ENCODE measurements around the gene MARCHF9. TPM values are rescaled to one million over a fixed set of nuclear protein-coding genes. Genes with fewer than 3 reads are reported as not detected.
"Not testable (repeated sequence)": the region's sequence is repeated elsewhere in the genome, so short reads cannot be mapped to it uniquely, and the experiment has no call there.

MARCHF9 gene
- total RNA-seq, 1 donor from 2014 or later: 4.7 TPM

DNA sequence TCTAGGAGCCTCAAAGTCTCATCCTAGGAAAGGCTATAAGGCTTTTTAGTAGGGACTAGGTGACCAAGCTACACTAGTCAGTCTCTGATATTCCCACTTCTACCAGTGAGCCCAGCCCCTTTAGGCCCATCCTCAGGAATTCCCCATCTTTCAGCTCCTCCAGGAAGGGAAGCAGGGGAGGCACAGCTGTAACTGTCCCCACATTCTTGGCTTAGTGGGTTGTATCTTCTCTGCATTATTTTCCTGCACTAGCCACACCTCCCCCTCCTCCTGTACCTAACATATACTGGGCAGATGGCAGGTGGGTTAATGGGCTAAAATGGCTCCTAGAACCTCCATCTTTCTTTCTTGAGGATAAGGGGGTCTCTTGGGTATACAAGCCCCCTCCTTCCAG is 12.4 kb downstream of the MARCHF9 start:
- Histone ChIP-seq H3K4me1 (ENCODE audit: control insufficient read depth in 3 of 3, insufficient read depth in 3 of 3, low read length in 3 of 3) (peaks cover 29 to 46% (median 37%) of the 10 kb centered on the region in 3 donors), H3K27me3 (ENCODE audit: control insufficient read depth in 3 of 3, insufficient read depth in 3 of 3, low read length in 3 of 3) (peaks cover 49 to 51% (median 50%) of the 10 kb centered on the region in 3 donors), H3K9ac (ENCODE audit: low read depth in 1 of 3, low read length in 3 of 3) (no peak overlapping the region)

DNA sequence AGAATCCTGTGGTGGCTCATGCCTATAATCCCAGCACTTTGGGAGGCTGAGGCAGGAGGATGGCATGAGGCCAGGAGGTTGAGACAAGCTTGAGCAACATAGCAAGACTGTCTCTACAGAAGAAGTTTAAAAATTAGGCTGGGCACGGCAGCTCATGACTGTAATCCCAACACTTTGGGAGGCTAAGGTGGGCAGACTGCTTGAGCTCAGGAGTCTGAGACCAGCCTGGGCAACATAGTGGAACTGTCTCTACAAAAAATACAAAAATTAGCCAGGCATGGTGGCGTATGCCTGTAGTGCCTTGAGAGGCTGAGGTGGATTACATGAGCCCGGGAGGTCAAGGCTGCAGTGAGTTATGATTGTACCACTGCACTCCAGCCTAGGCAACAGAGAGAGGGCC is 13.0 kb downstream of the MARCHF9 start:
- Histone ChIP-seq H3K9me3 (ENCODE audit: control insufficient read depth in 3 of 3, low read length in 3 of 3) (no peaks in the 10 kb centered on the region), H3K36me3 (ENCODE audit: control insufficient read depth in 3 of 3, insufficient read depth in 3 of 3, low read length in 3 of 3) (peaks cover 20 to 30% (median 21%) of the 10 kb centered on the region in 3 donors), H3K9ac (ENCODE audit: low read depth in 1 of 3, low read length in 3 of 3) (no peak overlapping the region), H3K4me3 (ENCODE audit: low read length in 3 of 3) (no peak overlapping the region), H3K4me1 (ENCODE audit: control insufficient read depth in 3 of 3, insufficient read depth in 3 of 3, low read length in 3 of 3) (peaks cover 31 to 51% (median 41%) of the 10 kb centered on the region in 3 donors), H3K27me3 (ENCODE audit: control insufficient read depth in 3 of 3, insufficient read depth in 3 of 3, low read length in 3 of 3) (peaks cover 44 to 49% (median 46%) of the 10 kb centered on the region in 3 donors), H3K27ac (ENCODE audit: low read depth, low read length) (no peak overlapping the region)

More for the DNA sequence above, 12.4 kb downstream of the MARCHF9 start:
- Histone ChIP-seq H3K9me3 (ENCODE audit: control insufficient read depth in 3 of 3, low read length in 3 of 3) (no peaks in the 10 kb centered on the region), H3K4me3 (ENCODE audit: low read length in 3 of 3) (no peak overlapping the region), H3K36me3 (ENCODE audit: control insufficient read depth in 3 of 3, insufficient read depth in 3 of 3, low read length in 3 of 3) (peaks cover 20 to 30% (median 21%) of the 10 kb centered on the region in 3 donors), H3K27ac (ENCODE audit: low read depth, low read length) (no peak overlapping the region)

DNA sequence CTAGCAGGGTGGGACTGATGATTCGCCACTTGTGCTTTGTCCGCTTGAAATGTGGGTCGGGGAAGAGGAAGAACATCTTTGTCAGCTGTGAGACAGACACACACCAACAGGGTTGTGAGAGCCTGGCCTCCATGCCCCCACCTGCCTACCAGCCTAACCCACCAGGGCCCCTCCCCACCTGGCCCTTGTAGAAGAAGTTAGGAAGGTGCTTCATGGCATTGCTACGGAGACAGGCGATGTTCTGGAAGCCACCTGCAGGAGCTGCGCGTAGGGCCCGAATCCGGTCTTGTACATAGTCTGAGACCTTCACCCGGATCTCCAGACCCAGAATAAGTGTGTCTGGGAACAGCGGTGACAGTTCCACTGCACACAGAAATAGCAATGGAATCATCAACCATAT is 14.7 kb downstream of the MARCHF9 start:
- Histone ChIP-seq H3K27me3 (ENCODE audit: control insufficient read depth in 3 of 3, insufficient read depth in 3 of 3, low read length in 3 of 3) (peaks cover 29 to 32% (median 29%) of the 10 kb centered on the region in 3 donors), H3K9me3 (ENCODE audit: control insufficient read depth in 3 of 3, low read length in 3 of 3) (no peaks in the 10 kb centered on the region), H3K9ac (ENCODE audit: low read depth in 1 of 3, low read length in 3 of 3) (no peak overlapping the region), H3K27ac (ENCODE audit: low read depth, low read length) (no peak overlapping the region), H3K4me3 (ENCODE audit: low read length in 3 of 3) (no peak overlapping the region), H3K36me3 (ENCODE audit: control insufficient read depth in 3 of 3, insufficient read depth in 3 of 3, low read length in 3 of 3) (peaks cover 22 to 33% (median 24%) of the 10 kb centered on the region in 3 donors), H3K4me1 (ENCODE audit: control insufficient read depth in 3 of 3, insufficient read depth in 3 of 3, low read length in 3 of 3) (peaks cover 35 to 54% (median 46%) of the 10 kb centered on the region in 3 donors)

DNA sequence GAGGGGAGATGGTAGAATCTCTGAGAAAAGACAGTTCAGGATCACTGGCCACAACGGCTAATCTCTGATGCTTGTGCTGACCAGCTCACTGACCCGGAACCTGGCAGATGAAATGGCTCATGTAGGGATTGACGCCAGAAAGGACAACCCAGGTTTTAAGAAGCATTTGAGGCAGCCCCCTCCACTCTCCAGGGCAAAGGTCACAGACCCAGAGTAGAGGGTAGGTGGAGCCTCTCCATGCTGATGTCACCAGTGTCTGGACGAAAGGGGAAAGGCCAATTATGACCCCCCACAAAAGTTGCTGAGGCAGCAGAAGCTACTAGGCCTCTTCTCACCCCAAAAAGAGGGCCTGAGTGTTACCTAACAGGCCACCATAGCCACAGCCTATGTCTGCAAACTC is 15.8 kb downstream of the MARCHF9 start:
- Histone ChIP-seq H3K4me1 (ENCODE audit: control insufficient read depth in 3 of 3, insufficient read depth in 3 of 3, low read length in 3 of 3) (peaks cover 31 to 43% (median 36%) of the 10 kb centered on the region in 3 donors), H3K4me3 (ENCODE audit: low read length in 3 of 3) (peak overlapping the region in 1 of 3 donors; percentile 6), H3K9me3 (ENCODE audit: control insufficient read depth in 3 of 3, low read length in 3 of 3) (no peaks in the 10 kb centered on the region), H3K36me3 (ENCODE audit: control insufficient read depth in 3 of 3, insufficient read depth in 3 of 3, low read length in 3 of 3) (peaks cover 22 to 36% (median 26%) of the 10 kb centered on the region in 3 donors), H3K27ac (ENCODE audit: low read depth, low read length) (no peak overlapping the region), H3K27me3 (ENCODE audit: control insufficient read depth in 3 of 3, insufficient read depth in 3 of 3, low read length in 3 of 3) (peaks cover 17 to 21% (median 18%) of the 10 kb centered on the region in 3 donors), H3K9ac (ENCODE audit: low read depth in 1 of 3, low read length in 3 of 3) (no peak overlapping the region)

DNA sequence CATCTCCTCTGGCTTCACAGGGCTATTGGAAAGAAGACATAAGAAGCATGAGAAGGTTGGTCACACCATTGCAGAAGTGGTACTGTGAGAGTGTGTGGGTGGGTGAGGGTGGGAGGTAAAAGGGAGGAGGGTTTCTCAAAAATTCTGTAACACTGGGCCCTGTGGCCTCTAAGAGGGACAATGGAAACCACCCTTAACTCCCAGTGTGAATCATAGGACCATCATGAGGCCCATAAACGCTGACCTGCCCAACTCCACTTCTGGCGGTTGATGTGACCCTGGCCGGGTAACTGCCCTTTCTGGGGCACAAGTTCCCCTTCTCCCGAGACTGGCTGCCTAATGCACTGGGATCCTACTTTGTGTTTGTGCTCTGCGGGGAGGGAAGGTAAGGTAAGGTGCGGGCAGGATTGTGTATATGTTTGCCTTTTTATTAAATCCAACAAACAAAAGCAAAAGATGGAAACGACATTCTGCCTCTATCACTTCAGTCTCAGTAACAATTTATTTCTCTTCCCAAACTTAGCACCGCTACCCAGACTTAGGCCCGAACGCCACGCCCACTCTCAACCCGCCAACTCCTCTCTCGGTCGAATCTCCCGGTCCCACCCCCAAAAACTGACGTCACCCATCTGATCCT is 16.5 kb downstream of the MARCHF9 start:
- Histone ChIP-seq H3K27ac (ENCODE audit: low read depth, low read length) (peak overlapping the region; percentile 79), H3K4me3 (ENCODE audit: low read length in 3 of 3) (peak overlapping the region; percentile 89 to 99 (median 98)), H3K4me1 (ENCODE audit: control insufficient read depth in 3 of 3, insufficient read depth in 3 of 3, low read length in 3 of 3) (peaks cover 26 to 37% (median 30%) of the 10 kb centered on the region in 3 donors), H3K36me3 (ENCODE audit: control insufficient read depth in 3 of 3, insufficient read depth in 3 of 3, low read length in 3 of 3) (peaks cover 24 to 39% (median 27%) of the 10 kb centered on the region in 3 donors), H3K9ac (ENCODE audit: low read depth in 1 of 3, low read length in 3 of 3) (peak overlapping the region; percentile 85 to 94 (median 92)), H3K27me3 (ENCODE audit: control insufficient read depth in 3 of 3, insufficient read depth in 3 of 3, low read length in 3 of 3) (peaks cover 11 to 14% (median 12%) of the 10 kb centered on the region in 3 donors), H3K9me3 (ENCODE audit: control insufficient read depth in 3 of 3, low read length in 3 of 3) (no peaks in the 10 kb centered on the region)

DNA sequence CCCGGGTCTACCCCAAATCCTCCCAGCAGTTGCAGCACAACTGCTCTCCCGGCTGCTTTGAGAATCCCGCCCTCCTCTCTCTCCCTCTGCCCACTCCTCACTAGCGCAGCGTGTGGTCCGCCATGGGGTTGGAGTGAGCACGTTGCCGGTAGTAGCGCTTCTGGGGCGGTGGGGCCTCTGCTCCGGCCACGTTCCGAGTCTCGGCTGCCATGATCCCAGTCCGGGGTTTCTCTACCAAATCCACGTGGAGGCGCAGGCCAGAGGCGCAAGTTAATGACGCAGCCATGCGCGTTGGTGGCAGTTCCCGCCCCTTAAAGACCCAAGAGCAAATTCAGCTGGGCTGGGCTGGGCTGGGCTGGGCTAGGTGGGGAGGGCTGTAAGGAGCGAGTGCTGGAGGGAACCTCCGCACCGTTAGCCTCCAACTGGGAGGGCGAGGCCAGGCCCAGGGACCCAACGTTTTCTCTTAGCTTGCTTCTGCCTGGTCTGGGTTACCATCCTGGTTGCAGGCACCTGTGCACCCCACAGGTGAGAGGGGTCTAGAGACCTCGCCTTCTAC is 17.0 kb downstream of the MARCHF9 start, which contains the start of gene METTL1:
TSS of gene METTL1 (minus strand) at position 233 of the 556 bp plus-strand sequence. CDS start at position 211, 22 bp downstream.
- Histone ChIP-seq H3K27me3 (ENCODE audit: control insufficient read depth in 3 of 3, insufficient read depth in 3 of 3, low read length in 3 of 3) (peaks cover 5 to 8% (median 6%) of the 10 kb centered on the region in 3 donors), H3K4me1 (ENCODE audit: control insufficient read depth in 3 of 3, insufficient read depth in 3 of 3, low read length in 3 of 3) (peaks cover 20 to 31% (median 24%) of the 10 kb centered on the region in 3 donors), H3K27ac (ENCODE audit: low read depth, low read length) (peak within 1 kb of the TSS; percentile 79), H3K9me3 (ENCODE audit: control insufficient read depth in 3 of 3, low read length in 3 of 3) (no peaks in the 10 kb centered on the region), H3K9ac (ENCODE audit: low read depth in 1 of 3, low read length in 3 of 3) (peak within 1 kb of the TSS; percentile 85 to 94 (median 92)), H3K4me3 (ENCODE audit: low read length in 3 of 3) (peak within 1 kb of the TSS; percentile 89 to 99 (median 98)), H3K36me3 (ENCODE audit: control insufficient read depth in 3 of 3, insufficient read depth in 3 of 3, low read length in 3 of 3) (peaks cover 25 to 39% (median 27%) of the 10 kb centered on the region in 3 donors)

DNA sequence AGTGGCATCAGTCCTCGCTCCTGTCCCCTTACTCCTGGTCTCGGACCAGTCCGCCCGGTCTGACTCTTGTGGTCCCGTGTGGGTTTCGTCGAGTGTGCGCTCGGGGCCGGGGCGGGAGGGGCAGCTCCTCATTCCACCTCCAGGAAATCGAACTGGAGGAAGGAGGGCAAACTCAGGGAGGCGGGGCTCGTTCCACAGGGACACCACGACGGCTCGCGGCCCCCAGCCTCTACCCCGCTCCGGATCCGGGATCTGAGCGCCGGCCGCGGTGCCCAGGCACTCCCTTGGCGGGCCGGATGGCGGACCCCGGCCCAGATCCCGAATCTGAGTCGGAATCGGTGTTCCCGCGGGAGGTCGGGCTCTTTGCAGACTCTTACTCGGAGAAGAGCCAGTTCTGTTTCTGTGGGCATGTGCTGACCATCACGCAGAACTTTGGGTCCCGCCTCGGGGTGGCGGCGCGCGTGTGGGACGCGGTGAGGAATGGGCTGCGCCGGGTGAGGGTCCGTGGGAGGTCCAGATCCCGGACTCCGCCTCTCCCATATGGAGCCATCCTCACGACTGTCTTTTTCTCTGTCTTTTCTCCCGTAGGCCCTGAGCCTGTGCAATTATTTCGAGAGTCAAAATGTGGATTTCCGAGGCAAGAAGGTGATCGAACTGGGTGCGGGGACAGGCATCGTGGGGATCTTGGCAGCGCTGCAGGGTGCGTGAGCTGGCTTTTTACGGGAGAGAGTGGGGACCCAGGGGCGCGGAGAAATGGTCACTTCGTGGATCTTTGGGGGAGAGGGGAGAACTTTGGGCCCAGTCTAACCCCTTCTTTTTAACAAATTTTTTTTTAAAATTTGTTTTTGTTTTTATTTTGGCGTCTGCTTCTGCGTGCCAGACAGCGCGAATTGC is 17.8 kb downstream of the MARCHF9 start, which contains the start of gene EEF1AKMT3:
TSS of gene EEF1AKMT3 (plus strand) at position 186 of the 894 bp plus-strand sequence. CDS start at position 297, 111 bp downstream.
- H3K9me3 ChIP-seq (ENCODE audit: control insufficient read depth in 3 of 3, low read length in 3 of 3): no peaks in the 10 kb centered on the region
- peak within 1 kb of the TSS; percentile 89 to 99 (median 98) for H3K4me3 ChIP-seq (ENCODE audit: low read length in 3 of 3)
- H3K27ac ChIP-seq (ENCODE audit: low read depth, low read length): peak within 1 kb of the TSS; percentile 79
- H3K4me1 ChIP-seq (ENCODE audit: control insufficient read depth in 3 of 3, insufficient read depth in 3 of 3, low read length in 3 of 3): peaks cover 19 to 26% (median 22%) of the 10 kb centered on the region in 3 donors
- peaks cover 25 to 39% (median 27%) of the 10 kb centered on the region in 3 donors for H3K36me3 ChIP-seq (ENCODE audit: control insufficient read depth in 3 of 3, insufficient read depth in 3 of 3, low read length in 3 of 3)
- peak within 1 kb of the TSS; percentile 85 to 94 (median 92) for H3K9ac ChIP-seq (ENCODE audit: low read depth in 1 of 3, low read length in 3 of 3)
- H3K27me3 ChIP-seq (ENCODE audit: control insufficient read depth in 3 of 3, insufficient read depth in 3 of 3, low read length in 3 of 3): peaks cover 0 to 3% (median 0%) of the 10 kb centered on the region in 3 donors

DNA sequence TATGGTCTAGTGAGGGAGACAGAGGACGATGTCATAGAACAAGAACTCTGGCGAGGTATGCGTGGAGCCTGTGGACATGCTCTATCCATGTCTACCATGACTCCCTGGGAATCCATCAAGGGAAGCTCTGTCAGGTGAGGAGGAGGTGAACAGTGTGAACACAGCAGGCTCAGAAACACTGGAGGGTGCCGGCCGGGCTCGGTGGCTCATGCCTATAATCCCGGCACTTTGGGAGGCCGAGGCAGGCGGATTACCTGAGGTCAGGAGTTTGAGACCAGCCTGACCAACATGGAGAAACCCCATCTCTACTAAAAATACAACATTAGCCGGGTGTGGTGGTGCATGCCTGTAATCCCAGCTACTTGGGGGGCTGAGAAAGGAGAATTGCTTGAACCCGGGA is 19.7 kb downstream of the MARCHF9 start:
- H3K9ac ChIP-seq (ENCODE audit: low read depth in 1 of 3, low read length in 3 of 3); H3K27ac ChIP-seq (ENCODE audit: low read depth, low read length); H3K4me3 ChIP-seq (ENCODE audit: low read length in 3 of 3); H3K27me3 ChIP-seq (ENCODE audit: control insufficient read depth in 3 of 3, insufficient read depth in 3 of 3, low read length in 3 of 3); H3K9me3 ChIP-seq (ENCODE audit: control insufficient read depth in 3 of 3, low read length in 3 of 3): not testable (repeated sequence)
- H3K36me3 ChIP-seq (ENCODE audit: control insufficient read depth in 3 of 3, insufficient read depth in 3 of 3, low read length in 3 of 3): peaks cover 13 to 23% (median 15%) of the 10 kb centered on the region in 3 donors
- H3K4me1 ChIP-seq (ENCODE audit: control insufficient read depth in 3 of 3, insufficient read depth in 3 of 3, low read length in 3 of 3): peaks cover 20 to 26% (median 22%) of the 10 kb centered on the region in 3 donors

DNA sequence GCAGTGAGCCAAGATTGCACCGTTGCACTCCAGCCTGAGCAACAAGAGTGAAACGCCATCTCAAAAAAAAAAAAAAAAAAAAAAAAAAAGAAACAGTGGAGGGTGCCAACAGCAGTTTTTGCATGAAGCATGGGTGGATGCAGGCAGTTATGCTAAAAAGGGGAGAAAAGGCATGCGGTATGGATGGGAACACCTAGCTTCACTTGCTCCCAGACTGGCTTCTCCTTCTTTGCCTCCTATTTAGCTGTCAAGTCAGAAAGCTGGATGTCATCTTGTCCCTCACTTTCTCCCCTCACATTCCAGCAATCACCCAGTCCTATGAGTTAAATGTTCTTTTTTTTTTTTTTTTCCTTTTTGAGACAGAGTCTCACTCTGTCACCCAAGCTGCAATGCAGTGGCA is 20.1 kb downstream of the MARCHF9 start:
- no peaks in the 10 kb centered on the region for H3K9me3 ChIP-seq (ENCODE audit: control insufficient read depth in 3 of 3, low read length in 3 of 3)
- no peak overlapping the region for H3K9ac ChIP-seq (ENCODE audit: low read depth in 1 of 3, low read length in 3 of 3)
- H3K27ac ChIP-seq (ENCODE audit: low read depth, low read length): no peak overlapping the region
- H3K27me3 ChIP-seq (ENCODE audit: control insufficient read depth in 3 of 3, insufficient read depth in 3 of 3, low read length in 3 of 3): no peaks in the 10 kb centered on the region
- no peak overlapping the region for H3K4me3 ChIP-seq (ENCODE audit: low read length in 3 of 3)
- peaks cover 11 to 22% (median 15%) of the 10 kb centered on the region in 3 donors for H3K36me3 ChIP-seq (ENCODE audit: control insufficient read depth in 3 of 3, insufficient read depth in 3 of 3, low read length in 3 of 3)
- peaks cover 22 to 26% (median 23%) of the 10 kb centered on the region in 3 donors for H3K4me1 ChIP-seq (ENCODE audit: control insufficient read depth in 3 of 3, insufficient read depth in 3 of 3, low read length in 3 of 3)
